NCI-H2196 (cell line): ENCODE measurements around the gene LIPG.
"Not testable (repeated sequence)": the region's sequence is repeated elsewhere in the genome, so short reads cannot be mapped to it uniquely, and the experiment has no call there.

Experiments
- DNase-seq: peaks from one replicate; lab custom pipeline; 2025; ENCODE audit not compliant: unreplicated experiment; lab: John Stamatoyannopoulos, UW

The LIPG gene

DNA sequence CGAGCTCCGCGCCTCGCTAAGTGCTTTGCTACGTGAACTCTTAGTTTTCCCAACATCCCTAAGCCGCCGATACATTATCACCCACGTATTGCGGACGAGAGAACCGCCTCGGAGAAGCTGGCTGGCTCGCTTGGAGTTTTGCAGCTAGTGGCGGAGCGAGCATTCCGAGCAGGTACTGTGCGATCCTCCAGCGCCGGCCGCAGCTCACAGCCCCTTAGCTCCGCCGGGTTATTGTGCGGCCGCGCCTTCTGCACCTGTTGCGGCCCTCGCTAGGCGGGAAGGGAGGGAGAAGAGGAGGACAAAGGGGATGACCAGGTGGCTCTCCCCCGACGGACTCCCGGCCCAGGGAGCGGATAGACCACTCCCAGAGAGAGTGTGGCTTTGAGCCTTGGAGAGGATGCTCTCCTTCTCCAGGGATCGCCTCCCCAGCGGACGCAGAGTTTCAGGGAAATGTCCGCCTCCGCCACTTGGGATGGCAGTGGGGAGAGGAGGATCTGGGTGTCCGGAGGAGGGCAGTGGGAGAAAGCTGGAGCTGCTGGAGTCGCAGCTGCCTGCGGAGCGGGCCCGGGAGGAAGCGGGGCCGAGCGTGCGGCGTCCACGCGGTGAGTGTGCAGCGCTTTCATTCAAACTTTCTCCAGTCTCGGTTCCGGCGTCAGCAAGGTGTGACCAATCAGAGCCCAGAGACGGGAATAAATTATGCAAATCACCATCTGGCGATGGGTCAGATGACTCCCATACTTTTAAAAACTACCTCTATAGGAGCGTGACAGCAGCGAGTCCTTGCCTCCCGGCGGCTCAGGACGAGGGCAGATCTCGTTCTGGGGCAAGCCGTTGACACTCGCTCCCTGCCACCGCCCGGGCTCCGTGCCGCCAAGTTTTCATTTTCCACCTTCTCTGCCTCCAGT is at the start of gene LIPG:
TSS of gene LIPG (plus strand) at position 769 of the 905 bp plus-strand sequence. CDS start 252 bp downstream, outside the sequence.
- DNase-seq, result peak; percentile 88

DNA sequence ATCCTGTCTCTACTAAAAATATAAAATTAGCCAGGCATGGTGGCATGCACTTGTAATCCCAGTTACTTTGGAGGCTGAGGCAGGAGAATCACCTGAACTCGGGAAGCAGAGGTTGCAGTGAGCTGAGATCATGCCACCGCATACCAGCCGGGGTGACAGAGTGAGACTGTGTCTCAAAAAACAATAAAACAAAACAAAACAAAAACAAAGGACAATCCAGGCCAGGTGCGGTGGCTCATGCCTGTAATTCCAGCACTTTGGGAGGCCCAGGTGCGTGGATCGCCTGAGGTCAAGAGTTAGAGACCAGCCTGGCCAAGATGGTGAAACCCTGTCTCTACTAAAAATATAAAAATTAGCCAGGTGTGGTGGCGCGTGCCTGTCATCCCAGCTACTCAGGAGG is 49.0 kb upstream of the LIPG start:
- not testable (repeated sequence) for DNase-seq

- no peak for DNase-seq
Observed at GRCh38 chr18:49514577-49514976, 47.3 kb upstream of the LIPG start.

GRCh38 chr18:49515003-49515402 is 46.9 kb upstream of the LIPG start:
- not testable (repeated sequence) for DNase-seq

DNA sequence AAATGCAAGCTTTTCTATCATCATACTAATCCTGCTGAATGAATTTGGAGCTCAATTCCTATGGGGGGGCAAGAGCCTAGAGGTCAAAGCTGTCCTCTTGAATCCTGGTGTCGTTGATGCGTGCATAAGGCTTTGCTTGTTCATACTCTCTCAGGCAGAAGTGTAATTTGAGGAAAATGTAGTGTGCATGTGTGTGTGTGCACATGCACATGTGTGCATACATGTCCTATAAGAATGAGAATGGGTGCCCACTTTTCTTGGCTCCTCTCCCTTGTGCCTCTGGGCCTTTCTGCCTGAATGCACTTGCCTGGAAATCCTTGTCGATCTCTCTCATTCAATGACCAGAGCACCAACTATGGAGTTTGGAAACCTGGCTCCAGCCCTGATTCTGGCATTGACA is 46.3 kb upstream of the LIPG start:
- DNase-seq, result no peak

GRCh38 chr18:49517483-49517882 is 44.4 kb upstream of the LIPG start:
- DNase-seq, result no peak

DNA sequence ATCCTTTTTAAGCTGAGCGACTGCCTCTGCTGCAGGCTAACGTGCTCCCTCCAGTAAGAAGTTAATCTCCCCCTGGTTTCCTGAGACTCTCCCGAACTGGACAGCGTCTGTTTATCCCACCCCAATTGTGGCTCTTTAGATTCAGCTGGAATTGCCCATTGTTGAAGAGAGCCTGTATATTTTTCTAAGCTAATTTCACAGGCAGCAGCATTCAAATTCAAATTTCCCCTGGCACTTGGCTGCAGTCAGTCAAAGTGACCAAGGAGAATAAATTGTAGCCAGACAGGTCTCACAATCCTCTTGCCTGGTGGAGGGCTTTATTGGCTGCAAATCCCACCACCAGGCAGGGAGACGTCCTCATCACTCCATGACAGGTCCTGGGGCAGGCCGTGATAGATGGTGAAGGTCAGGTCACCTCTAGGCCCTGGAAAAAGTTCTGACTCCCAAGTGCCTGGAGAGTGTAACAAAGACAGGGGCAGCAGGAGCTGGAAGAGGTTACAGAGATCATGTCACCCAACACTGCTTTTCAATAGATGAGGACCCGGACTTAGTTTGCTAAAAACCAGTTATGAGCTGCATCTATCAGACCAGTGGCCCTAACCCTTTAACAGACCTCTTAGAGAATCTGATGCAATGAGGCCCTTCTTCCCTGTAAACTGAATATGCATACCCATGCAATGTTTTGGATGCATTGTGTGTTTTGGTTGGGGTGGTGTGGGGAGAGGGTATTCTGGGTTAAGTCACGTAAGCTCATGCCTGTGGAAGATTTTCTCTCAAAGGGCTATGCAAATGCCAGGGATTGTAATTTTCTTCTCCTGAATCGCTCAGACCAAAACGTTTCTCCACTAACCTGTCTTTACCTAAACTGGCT is 42.5 kb upstream of the LIPG start:
- no peak for DNase-seq

GRCh38 chr18:49520661-49521145 is 41.2 kb upstream of the LIPG start:
- DNase-seq, result no peak

DNA sequence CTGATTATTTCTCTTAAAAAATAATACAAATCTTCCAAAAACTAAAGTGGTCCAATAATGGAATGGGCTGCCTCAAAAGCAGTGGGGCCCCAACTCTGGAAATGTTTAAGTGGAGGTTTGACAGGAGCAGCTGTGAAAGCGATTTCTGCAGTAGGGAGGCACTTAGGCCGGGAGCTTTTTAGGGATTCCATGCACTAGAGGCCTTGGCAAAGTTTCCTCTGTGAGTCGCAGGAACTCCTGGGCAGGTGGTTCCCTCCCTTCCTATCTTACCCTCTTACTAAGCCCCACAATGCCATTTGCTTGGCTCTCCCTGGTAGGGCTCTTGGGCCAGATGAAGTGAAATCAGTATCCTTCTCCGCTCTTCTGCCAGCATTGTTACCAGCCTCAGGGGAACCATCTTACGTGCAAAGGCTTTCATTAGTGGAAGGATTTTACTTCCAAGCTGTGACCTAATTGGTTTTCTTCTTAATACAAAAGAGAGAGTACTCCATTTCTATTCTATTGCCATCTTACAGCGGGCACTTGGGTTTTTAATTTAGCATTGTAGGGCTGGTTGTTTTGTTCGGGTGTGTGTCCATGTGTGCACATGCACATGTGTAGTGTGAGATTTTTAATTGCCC is 40.5 kb upstream of the LIPG start:
- DNase-seq, result peak; percentile 6

GRCh38 chr18:49523580-49524093 is 38.2 kb upstream of the LIPG start:
- not testable (repeated sequence) for DNase-seq

DNA sequence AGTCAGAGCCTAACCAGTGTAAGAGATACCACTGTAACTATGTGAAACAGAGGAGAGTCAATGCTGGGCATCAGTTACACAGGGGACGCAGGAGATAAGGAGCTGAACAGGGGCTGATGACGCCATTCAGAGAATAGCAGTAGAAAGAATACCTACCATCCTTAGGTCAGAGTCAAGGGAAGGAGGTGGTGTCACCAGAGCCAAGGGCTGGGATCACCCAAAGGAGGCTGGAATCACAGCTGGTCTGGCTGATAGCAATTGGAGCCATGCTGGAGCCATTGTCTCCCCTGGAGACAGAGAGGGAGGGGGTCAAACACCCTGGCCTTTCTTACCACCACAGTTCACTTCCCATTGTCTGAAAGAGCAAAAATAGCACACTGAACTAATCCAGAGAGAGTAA is 37.5 kb upstream of the LIPG start:
- DNase-seq, result no peak

- DNase-seq, result no peak
Observed at GRCh38 chr18:49524951-49525350, 36.9 kb upstream of the LIPG start.

GRCh38 chr18:49525981-49526380 is 35.9 kb upstream of the LIPG start:
- no peak for DNase-seq

DNA sequence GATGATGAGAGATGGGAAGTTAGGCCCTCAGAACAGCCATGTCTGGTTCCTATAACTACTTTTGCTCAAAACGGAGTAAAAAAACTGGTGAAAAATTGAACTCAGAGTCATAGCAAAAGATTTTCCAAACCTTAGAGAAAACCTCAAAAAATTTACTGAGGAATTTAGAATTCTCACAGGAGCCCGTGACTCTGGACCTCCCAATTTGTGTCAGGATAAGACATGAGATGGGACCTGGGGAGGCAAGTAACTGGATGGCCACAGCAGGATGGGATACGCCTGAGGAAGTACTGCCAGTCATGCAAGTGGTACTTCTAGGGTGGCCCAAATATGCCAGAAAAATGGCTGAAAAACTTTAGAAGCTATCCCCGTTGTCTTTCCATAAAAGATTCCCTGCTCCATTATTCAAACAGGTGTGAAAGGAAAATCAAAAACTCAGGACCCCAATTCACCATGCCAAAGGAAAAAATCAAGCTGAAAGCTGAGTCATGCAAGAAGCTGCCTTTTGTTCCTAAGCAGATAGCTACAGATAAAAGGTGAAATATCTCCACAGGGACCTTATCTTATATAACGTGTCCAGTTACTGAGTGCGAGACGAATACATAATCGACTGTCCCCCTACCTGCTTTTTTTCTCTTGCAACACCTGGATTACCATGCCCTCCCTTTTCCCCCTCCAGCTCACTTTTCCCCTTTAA is 34.1 kb upstream of the LIPG start:
- no peak for DNase-seq

GRCh38 chr18:49529596-49529995 is 32.3 kb upstream of the LIPG start:
- no peak for DNase-seq

- DNase-seq, result no peak
Observed at GRCh38 chr18:49531678-49532153, 30.1 kb upstream of the LIPG start.

DNA sequence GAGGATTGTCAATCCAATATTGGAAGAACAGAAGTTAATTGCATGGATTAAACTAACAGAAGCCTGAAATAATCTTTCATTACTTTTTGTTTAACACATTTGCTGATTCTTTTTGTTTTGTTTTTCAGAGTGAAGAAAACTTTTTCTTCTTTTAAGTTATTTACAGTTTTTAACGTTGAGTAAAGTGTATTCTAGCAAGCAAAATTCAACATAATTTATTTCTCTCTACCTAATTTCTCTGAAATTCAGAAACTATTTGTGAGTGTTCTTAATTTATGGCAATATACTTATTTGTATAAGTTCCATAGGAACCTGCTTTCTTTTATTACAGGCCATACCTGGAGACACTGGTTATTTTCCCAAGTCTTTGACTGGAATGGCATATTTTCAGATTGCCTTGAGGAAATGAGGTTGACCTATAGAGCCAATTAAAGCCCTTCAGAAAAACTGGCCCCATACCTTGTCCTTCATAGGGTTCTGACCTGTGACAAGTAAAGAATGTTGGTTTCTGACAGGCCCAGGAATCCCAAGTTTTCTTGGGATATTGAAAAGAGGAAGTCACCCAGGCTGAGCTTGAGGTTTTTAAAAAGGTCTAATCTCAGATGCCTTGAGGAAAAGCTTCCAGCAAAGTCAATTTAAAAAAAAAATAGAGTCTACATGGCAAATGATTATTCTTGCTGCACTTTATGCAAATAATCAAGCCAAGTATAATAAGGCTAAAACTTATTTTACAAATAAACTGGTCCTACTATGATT is 26.8 kb upstream of the LIPG start:
- no peak for DNase-seq

GRCh38 chr18:49537232-49537896 is 24.5 kb upstream of the LIPG start:
- no peak for DNase-seq

GRCh38 chr18:49544362-49544761 is 17.5 kb upstream of the LIPG start:
- no peak for DNase-seq
